ENCODE measurements around the gene EPSTI1.

- TF ChIP-seq EZH2 (IDR thresholded peaks at IDR 0.05; ENCODE audit: insufficient read depth, poor library complexity, severe bottlenecking) (no peak), EZH2phosphoT487 (IDR thresholded peaks at IDR 0.05; ENCODE audit: insufficient read depth, low read depth) (no peak)
Measured at GRCh38 chr13:42965281-42965680, 26.8 kb downstream of the EPSTI1 start.

Measured in GM23248 (cell line).